Putamen (tissue), 1 donor: ENCODE data around the gene HTR6.

Source experiments
- DNase-seq: peaks from one replicate; pipeline ENCODE4 v3.0.0-alpha.2; 2016; ENCODE audit warnings: low spot score

HTR6 gene

GRCh38 chr1:19639228-19639627, 25.4 kb upstream of the HTR6 start:
- peak; percentile 59 for DNase-seq

- DNase-seq: no peak
Measured at GRCh38 chr1:19639999-19640362, 24.7 kb upstream of the HTR6 start.

GRCh38 chr1:19640363-19641316, 24.0 kb upstream of the HTR6 start:
- DNase-seq: no peak

DNA sequence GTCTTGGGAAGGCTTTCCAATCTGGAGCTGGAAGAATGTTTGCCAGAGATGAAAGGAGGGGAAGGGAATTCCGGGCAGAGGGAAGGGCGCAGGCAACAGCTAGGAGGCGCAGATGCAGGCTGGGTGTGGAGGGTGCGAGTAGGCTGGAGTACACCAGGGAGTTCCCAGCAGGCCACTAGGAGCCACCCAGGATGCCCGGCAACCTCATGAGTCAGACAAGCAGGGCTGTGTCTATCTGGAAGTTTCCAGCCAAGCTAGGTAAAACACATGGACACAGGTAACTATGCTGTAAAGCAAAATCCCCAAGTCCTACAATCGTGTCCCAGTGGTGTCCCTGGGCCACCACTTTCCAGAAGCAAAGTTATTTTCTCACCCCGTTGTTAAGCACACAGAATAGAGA, 21.6 kb upstream of the HTR6 start:
- DNase-seq: no peak

DNA sequence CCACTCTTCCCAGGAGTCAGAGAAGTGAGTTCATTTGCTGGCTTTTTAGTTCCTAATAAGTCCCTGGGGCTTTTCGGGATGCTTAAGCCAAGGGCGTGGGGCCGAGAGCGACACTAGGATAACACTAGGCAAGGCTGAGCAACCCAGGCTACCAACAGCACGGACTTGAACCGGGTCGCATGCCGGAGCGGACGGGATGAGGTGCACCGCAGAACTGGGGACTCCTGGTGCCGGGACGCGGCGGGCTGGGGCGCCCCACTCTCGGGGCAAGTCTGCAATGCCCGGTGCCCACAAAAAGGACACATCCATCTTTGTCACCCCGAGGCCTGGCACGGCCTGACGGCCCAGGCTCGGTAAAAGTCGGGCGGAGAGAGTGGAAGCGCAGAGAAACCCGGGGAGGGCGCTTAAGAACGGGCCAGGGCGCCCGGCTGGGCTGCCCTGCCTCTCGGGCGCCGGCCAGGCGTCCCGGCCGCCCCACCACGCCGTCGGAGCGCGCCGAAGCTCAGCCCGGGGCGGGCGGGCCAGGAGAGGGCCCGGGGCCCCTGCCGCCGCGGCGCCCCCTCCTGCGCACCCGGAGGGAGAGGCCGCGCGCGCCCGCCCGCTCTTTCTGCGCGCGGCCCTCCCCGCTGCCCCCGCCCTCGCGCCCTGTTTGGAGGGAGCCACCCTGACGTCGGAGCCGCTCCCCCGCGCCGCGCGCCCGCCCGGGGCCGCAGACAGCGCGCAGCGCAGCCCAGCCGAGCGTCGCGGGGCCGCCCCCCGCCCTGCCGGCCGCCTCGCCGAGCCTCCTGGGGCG, 20.9 kb upstream of the HTR6 start, which contains the start of gene NBL1:
TSS of gene NBL1 (plus strand) at position 710 of the 793 bp plus-strand sequence. CDS start 10,720 bp downstream, outside the sequence.
- DNase-seq: peak; percentile 61

DNA sequence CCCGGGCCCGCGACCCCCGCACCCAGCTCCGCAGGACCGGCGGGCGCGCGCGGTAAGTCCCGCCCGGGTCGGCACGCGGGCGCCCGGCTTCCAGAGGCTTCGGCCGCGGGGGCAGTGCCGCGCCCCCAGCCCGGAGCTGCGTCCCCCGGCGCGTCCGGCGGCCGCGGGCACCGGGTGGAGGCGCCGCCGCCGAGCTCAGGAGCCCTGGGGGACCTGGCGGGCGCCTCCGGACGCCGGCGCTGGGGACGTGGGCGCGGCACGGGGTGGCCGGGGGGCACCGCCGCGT, 20.3 kb upstream of the HTR6 start:
- no peak for DNase-seq

GRCh38 chr1:19644681-19645410, 19.8 kb upstream of the HTR6 start:
- DNase-seq: no peak

DNA sequence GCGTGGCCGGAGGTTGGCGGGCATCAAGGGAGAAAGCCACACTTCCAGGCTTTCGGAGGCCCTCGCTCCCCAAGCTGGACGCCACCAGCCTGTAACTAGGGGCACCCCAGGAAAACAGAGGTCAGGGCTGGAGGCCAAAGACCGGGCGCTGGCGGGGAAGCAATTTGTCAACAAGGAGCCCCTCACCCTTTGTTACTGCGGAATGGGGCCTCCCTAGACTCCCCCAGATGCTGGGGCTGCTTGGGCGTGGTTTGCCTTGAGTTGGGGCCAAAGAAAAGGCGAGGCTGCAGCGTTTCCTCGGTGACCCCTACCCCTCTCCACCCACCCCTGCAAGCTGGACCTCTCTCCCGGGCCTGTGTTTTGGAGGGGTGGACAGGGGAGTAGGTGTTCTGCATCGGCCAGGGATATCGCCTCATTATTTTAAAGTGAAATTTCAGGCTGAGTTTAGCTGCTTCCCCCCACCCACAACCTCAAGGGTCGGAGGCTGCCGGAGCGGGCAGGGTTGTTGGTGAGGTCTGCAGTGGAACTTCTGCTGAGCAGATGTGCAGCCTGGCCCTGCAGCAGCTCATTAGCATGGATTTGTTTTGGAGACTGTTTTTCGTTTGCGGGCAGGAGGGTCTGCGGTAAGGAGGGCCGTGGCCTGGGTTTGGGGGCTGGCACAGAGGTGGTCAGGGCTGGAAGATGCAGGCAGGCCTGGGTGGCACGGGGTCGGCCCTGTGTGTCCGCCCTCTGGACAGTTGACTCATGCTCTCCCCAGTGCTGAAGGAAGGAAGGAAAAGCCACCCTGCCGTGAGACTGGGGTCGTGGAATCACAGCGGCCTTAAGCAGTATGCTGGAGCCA, 19.0 kb upstream of the HTR6 start:
- DNase-seq: no peak

GRCh38 chr1:19646377-19647319, 18.0 kb upstream of the HTR6 start:
- DNase-seq: no peak

DNA sequence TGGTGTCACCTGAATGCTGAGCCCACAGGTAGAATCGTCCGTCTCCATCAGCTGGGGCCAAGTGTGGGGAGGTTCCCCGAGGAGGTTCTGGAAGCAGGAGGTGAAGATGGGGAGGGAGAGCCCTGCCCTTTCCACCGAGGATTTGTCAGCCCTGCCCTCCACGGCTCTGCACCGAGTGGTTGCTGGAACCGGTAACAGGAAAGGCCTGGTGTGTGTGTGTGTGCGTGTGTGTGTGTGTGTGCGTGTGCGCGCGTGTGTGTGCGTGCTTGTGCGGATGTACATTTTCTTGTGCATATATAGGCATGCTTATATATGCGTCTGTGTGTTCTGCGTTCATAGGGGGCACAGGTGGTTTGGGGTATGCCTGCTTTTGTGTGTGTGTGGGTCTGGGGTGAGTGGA, 17.0 kb upstream of the HTR6 start:
- DNase-seq: no peak

DNA sequence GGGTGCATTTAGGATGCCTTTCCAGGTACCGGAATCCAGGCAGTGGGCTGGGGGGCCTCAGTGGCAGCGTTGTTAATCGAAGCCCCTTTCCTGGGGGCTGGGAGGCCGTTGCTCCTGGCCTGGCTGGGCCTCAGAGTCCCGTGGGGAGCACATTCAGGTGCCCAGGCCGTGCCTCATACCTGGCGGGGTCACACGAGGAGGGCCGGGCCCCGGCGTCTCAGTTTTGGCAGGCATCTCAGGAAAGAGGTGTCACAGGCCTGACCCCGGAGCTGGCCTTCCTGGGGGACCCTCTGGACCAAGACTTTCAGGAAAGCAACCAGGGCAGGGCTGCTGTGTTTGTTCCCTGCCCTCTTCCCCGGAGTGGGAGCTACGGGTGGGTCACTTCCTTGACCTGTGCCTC, 16.4 kb upstream of the HTR6 start:
- DNase-seq: no peak

DNA sequence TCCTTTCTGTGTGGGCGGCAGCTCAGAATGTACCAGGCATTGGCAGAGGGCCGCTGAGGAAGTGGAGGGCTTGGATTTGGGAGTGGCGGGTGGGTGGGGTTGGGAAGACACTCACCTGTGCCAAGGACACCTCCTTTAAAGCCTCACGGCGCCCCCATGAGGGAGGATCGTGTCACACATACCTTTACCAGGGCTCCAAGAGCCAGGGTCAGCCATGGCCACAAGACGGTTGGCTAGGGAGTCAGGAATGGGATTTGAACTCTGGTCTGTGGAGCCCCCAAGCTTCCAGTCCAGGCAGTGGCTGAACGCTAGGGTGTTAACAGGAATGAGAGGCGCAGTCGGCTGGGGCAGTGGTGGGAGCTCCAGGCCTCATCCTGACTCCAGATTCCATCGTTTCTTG, 16.0 kb upstream of the HTR6 start:
- DNase-seq: no peak

DNA sequence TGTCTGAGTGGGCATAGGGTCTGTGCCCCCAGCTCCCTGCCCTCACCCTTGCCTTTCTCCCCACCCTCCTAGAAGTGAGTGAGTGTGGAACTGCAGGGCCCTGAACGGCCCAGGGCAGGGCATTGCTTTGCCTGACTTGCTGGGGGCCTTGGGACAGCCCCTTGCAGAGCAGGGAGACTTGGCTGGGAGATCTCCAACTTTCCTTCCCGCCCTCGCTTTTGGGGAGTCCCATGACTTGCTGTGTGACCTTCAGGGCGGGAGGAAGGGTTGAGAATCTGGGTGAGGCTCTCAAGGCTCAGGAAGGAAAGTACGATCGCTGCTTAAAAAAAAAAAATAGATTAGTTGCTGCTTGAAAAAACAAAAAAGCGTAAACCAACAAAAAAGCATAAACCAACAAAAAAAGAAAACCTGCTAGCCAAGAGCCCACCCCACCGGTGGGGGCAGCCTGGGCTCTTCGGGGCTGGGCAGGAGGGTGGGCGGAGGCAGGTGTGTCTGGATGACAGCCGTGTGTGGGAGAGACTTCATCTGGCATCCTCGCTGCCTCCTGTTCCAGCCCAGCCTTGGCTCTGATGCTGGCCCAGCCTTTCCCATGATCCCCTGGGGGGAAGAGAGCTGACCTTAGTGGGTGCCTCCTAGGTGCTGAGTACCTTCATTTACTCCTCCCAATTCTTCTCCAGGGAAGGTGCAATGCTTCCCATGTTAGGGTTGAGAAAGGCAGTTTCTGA, 14.1 kb upstream of the HTR6 start:
- no peak for DNase-seq

- DNase-seq: no peak
Measured at GRCh38 chr1:19651141-19651737, 13.4 kb upstream of the HTR6 start.

DNA sequence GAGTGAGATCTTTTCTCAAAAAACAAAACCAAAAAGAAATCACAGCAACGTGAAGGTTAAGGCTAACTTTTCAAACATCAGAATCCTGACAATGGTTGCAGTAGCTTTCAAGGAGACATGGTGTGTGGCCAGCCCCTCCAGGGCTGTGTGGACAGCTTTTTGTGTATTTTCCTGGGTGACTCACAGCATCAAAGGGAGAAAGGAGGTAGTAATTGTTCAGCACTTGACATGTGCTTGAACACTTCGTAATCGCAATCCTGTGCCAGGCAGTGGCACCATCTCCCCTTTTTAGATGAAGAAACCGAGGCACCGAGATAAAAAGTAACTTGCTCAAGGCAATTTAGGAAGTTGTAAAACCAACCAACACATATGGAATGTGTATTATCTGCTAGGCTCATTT, 10.3 kb upstream of the HTR6 start:
- DNase-seq: no peak

GRCh38 chr1:19654886-19655717, 9.6 kb upstream of the HTR6 start:
- no peak for DNase-seq

- no peak for DNase-seq
Measured at GRCh38 chr1:19655718-19656080, 9.0 kb upstream of the HTR6 start.

DNA sequence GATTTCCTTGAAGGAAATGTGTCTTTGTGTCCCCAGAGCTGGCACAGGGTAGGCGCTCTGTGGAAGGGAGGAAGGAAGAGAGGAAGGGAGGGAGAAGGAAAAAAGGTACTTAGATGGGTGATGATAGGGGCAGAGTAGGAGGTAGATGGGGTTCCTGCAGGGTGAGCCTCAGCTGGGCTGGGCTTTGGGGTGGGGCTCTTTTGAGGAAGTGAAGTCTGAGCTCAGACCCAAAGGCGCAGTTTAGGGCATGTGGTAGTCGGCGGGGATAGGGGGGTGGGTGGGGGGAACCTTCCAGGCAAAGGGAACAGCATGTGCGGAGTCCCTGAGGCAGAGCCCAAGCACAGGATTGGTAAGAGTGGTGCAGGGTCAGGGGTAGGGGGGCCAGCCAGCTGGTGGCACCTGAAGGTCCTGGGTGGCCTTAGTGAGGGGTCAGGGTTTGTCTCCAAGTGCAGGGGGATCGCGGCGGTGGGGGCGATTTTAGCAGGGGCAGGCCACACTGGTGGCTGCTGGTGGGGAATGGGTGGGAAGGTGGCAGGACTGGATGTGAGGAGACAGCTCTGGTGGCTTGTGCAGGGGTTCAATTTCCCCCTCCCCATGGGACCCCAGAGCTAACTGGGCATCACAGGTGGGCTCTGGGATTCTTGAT, 8.4 kb upstream of the HTR6 start:
- no peak for DNase-seq
